Thyroid gland (tissue), 4 donors: ENCODE data around the gene PLGLB2. TPM values are rescaled to one million over a fixed set of nuclear protein-coding genes. Genes with fewer than 3 reads are reported as not detected.

Source experiments
- total RNA-seq, 4 donors: library from RNA; depleted of rRNA; stranded (reverse); fragments of >200 nt; gene quantifications; one replicate each; pipeline ENCODE4 v1.2.3, GENCODE V29; 2016

Gene PLGLB2
- total RNA-seq, 4 donors from 2014 or later = 1.9 to 8.9 (median 2.9) TPM

Other genes starting within 250 kb of the PLGLB2 start
- 1 to 10 TPM; 2.1 to 5.5 (median 2.9) TPM for gene RGPD2, start 77.7 kb downstream of the PLGLB2 start, total RNA-seq